22Rv1 (cell line): ENCODE measurements around the gene CMIP.

Experiments
- H3K27ac ChIP-seq: fragments of 450-650 bp; 2 replicates; pipeline ENCODE4 v1.5.1; 2017
- ZFX ChIP-seq: fragments of 450-650 bp; IDR thresholded peaks from 2 replicates; pipeline ENCODE4 v1.6.1; 2017; ENCODE audit warnings: antibody characterized with exemption, borderline replicate concordance
- TF ChIP-seq, protein P1 (sequence below): fragments of 450-650 bp; IDR thresholded peaks from 2 replicates; pipeline ENCODE4 v1.5.1; 2017; ENCODE audit warnings: mild to moderate bottlenecking

The CMIP gene

GRCh38 chr16:81470796-81471636, 26.4 kb downstream of the CMIP start:
- TF ChIP-seq ZFX: no peak
- TF ChIP-seq, protein P1, sequence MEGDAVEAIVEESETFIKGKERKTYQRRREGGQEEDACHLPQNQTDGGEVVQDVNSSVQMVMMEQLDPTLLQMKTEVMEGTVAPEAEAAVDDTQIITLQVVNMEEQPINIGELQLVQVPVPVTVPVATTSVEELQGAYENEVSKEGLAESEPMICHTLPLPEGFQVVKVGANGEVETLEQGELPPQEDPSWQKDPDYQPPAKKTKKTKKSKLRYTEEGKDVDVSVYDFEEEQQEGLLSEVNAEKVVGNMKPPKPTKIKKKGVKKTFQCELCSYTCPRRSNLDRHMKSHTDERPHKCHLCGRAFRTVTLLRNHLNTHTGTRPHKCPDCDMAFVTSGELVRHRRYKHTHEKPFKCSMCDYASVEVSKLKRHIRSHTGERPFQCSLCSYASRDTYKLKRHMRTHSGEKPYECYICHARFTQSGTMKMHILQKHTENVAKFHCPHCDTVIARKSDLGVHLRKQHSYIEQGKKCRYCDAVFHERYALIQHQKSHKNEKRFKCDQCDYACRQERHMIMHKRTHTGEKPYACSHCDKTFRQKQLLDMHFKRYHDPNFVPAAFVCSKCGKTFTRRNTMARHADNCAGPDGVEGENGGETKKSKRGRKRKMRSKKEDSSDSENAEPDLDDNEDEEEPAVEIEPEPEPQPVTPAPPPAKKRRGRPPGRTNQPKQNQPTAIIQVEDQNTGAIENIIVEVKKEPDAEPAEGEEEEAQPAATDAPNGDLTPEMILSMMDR: no peak
- no peak overlapping the region for H3K27ac ChIP-seq

DNA sequence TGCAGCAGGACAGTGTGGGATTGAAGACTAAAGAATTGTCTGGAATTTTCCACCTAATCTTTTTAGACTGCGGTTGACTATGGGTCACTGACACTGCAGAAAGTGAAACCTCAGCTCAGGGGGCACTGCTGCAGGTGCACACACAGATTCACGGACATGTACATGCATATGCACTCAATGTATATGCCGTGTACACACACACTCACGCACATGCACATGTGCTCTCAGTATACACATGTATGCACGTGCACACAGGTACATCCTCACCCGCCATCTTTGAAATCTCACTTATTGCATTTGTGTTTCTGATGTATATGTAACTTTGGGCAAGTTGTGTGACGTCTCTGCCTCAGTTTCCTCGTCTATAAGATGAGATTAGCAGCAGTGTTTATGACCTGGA, 27.3 kb downstream of the CMIP start:
- no peak for TF ChIP-seq ZFX
- TF ChIP-seq, protein P1: no peak
- H3K27ac ChIP-seq: no peak overlapping the region

GRCh38 chr16:81472391-81472790, 27.8 kb downstream of the CMIP start:
- TF ChIP-seq ZFX: no peak
- TF ChIP-seq, protein P1: no peak
- no peak overlapping the region for H3K27ac ChIP-seq

GRCh38 chr16:81473066-81473488, 28.5 kb downstream of the CMIP start:
- no peak overlapping the region for H3K27ac ChIP-seq
- no peak for TF ChIP-seq ZFX
- TF ChIP-seq, protein P1: no peak

DNA sequence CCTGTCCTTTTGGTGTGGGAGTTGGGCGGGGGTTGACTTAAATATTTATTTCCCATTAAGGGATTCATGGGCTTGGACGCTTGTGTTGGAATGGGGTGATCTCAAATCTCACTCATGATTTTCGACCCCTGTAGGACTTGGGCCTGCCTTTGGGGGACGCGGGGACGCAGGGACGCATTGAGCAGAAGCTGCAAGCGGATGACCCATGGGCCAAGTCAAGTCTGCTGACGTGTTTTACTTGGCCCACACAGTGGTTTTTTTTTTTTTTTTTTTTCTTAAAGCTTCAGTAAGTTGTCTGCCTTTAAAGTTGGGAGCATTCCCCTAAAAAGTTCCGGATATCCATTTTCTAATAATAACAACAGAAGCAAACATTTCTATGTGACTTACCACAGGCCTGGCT, 28.9 kb downstream of the CMIP start:
- TF ChIP-seq ZFX: no peak
- TF ChIP-seq, protein P1: no peak
- no peak overlapping the region for H3K27ac ChIP-seq

DNA sequence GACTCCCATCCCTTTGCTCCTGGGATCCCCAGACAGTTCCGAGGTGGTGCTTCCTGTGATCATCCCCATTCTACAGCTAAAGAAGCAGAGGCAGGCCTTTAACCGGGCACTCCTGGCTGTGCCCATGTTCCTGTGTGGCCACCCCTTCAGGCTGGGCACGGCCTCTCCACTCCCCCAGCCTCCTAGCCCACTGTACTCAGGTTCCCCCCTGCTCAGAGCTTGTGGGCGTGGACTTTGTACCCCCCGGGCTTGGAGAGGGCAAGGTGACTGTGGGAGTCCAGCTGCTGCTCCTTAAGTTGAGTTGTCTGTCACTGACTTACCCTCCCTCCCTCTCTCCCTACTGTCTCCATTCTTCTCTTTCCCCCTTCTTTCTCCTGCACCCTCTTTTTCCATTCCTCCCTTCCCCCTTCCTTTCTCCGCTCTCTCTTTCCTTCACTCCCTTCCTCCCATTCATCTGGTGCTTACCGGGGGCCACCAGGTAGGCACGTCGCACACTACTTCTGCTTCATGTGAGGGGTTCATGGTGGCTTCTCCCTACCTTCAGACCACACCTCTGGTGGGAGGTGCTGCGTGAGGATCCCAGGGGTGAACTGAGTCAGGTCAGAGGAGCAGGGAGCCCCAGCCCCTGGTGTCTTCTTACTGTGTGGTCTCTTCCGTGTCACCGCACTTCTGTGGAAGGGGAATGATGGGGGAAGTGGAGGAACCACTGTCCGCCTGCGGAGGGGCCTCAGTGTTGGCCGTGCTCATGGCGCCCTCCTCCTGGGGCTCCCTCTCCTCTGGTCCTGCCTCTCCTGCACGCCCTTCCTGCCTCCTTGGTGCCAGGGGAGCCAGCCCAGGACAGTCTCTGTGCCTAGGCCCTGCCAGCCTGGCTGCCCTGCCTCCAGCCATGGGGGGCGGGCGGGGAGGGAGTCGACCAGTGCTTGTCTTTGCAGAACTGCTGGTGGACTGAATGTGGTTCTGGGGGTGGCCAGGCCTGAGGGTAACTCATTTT, 29.7 kb downstream of the CMIP start:
- TF ChIP-seq, protein P1: no peak
- no peak for TF ChIP-seq ZFX
- H3K27ac ChIP-seq: no peak overlapping the region
